Hematopoietic multipotent progenitor cell (in vitro differentiated cells): ENCODE measurements around the gene SLC39A2. TPM values are rescaled to one million over a fixed set of nuclear protein-coding genes. Genes with fewer than 3 reads are reported as not detected.
"Not testable (repeated sequence)": the region's sequence is repeated elsewhere in the genome, so short reads cannot be mapped to it uniquely, and the experiment has no call there.

Experiments used
- DNase-seq, 3 donors: peaks; one replicate each; pipeline ENCODE4 v3.0.0-alpha.2; 2011 to 2015; ENCODE audit warnings: low read depth in 2 of 3, low spot score in 2 of 3
- total RNA-seq: library from RNA; depleted of rRNA; stranded (reverse); fragments of >200 nt; gene quantifications from one replicate; pipeline ENCODE4 v1.2.3, GENCODE V29; 2012

Gene SLC39A2
- total RNA-seq, 1 donor, result not detected

DNA sequence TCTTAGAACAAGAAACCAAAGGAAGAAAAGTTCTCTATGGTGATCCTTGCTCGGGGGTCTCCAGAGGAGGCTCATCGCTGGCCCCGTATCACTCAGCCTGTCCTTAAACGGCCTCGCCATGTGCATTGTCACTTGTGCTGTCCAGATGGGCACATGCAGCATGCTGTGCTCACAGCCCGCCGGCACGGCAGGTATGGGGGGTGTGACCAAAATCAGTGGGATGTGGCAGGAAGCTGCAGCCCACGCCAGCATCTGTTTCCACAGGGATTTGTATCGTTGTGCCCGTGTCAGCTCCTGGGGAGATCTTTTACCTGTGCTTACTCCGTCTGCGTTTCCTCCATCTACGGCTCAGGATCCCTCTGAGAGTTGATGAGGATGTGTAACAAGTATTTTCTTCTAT is 2.6 kb upstream of the SLC39A2 start:
- no peak for DNase-seq

DNA sequence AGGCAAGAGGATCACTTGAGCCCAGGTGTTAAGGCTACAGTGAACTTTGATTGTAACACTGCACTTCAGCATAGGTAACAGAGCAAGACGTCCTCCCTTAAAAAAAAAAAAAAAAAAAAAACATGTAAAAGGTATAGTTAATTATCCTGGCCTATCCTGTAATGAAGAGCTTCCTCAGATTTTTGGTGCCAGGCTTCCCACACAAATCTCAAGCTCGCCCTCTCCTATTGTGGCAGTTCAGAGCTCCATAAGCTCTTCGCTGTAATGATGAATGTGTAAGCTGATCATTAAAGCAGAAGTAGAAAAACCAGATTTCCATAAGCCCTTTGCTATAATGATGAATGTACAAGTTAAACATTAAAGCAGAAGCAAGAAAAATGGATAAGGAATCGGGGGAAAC is 2.0 kb upstream of the SLC39A2 start:
- DNase-seq, result no peak

DNA sequence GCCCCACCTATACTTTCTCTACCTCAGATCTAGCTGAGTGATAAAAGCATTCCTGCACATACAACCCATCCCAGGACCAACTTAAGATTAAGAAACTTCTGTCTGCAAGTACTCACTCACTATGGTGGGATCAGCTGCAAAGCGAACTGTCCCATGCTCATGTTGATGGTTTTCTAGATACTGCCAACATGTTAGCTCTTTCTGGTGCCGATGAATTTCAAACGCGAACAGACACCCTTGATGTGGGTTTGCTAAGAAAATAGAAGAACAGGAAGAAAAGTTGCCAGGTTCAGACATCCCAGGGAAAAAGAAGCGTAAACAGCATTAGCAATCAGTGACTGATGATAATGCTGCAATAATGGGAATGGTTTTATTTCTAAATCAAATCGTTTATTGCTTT is 1.5 kb upstream of the SLC39A2 start:
- DNase-seq, result no peak

DNA sequence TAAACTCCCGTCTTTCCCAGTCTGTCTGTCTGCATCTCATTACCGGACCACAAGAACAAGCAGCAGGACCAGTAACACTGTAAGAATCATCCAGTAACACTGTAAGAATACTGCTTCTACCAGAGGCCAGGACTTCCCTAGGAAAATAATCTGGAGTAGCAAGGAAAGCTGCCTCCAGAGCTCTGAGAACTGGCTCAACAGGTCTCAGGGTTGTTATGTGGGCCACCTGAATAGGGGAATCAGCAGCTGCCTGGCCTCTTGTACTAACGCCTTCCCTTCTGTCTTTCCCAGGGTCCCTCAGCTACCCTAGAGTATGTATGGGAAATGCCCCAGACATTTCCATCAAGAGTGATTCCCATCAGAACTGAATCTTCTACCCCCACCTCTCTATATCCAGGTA is 954 bp upstream of the SLC39A2 start:
- DNase-seq, result no peak

DNA sequence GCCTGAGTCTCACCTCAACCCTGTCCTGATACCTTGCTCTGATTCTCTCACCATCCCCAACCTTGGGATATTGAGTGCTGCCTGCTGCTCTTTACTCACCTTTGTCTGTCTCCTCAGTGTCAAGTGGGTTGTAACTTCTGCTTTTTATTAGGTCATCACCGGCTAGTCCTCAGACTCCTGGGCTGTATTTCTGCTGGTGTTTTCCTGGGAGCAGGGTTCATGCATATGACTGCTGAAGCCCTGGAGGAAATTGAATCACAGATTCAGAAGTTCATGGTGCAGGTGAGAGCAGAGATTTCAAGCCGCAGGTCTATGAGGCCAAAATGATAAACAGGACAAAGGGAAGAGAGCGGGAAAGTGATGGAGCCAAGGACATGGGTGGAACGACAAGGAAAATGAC is 498 bp downstream of the SLC39A2 start:
- no peak for DNase-seq

DNA sequence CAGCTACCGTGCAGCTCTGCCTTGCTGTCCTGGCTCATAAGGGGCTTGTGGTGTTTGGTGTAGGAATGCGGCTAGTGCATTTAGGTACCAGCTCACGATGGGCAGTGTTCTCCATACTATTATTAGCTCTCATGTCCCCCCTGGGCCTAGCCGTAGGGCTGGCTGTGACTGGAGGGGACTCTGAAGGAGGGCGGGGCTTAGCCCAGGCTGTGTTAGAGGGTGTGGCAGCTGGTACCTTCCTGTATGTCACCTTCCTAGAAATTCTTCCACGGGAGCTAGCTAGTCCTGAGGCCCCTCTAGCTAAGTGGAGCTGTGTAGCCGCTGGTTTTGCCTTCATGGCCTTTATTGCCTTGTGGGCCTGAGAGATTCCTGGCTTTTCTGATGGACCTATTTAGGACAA is 2.1 kb downstream of the SLC39A2 start:
- DNase-seq, result no peak

DNA sequence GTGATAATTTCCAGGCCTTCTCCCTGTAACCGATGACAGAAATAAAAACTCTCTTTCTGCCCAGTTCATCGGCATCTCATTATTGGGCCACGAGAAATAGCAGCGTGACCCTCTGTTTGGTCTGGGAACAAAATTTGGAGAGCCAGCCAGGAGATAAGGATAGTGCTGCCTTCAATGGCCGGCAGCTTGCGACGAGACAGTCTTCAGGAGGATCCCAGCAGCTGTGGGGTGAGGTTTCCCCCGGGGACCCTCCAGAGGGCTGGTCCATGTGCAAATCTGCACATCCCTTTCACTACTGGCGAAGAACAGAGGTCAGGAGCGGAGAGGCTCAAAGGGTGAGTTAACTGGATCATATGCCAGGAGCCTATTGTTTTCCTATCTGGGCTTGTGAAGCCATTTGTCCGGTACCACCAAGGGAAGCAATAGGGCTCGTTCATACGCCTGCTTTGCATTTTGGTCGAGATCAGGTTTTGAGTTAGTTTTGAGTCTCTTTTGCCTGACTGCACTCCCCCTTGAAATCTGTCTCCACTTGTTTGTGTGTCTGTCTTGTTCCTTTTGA is 4.8 kb downstream of the SLC39A2 start:
- DNase-seq, result no peak

DNA sequence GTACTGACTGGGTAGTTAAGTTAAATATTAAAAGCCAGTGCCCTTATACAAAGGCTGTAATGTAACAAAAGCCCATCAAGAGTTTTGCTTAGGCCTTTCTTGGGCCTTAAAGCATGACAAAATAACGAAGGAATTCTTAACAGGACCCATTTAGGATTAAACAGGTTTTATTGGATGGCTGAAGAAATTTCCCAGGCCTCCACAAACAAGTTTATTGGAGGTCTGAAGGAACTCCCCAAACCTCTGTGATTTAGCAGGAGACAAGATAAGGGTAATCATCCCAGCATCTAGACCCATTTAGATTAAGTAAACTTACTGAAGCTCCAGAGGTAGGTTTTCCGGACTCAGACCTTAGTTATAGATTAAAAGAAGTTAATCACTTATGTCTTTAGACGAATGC is 10.6 kb downstream of the SLC39A2 start:
- not testable (repeated sequence) for DNase-seq

DNA sequence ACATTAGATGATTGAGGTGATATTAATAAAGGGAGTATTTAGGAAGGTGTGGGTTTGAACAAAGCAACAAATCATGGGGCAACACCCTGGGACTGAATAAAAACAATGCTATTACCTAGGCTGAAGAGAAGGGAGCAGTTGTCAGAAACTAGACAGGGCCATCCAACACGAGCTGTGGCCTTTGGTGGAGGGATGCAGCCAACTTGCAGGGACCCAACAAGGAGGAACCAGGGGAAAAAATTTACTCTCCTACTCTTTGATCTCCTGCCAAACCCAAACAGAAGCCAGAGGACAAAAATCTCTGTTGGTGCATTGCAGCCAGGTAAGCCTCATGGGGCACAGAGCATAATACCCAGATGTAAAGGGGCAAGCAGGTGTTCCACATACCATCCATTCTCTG is 12.0 kb downstream of the SLC39A2 start:
- no peak for DNase-seq

DNA sequence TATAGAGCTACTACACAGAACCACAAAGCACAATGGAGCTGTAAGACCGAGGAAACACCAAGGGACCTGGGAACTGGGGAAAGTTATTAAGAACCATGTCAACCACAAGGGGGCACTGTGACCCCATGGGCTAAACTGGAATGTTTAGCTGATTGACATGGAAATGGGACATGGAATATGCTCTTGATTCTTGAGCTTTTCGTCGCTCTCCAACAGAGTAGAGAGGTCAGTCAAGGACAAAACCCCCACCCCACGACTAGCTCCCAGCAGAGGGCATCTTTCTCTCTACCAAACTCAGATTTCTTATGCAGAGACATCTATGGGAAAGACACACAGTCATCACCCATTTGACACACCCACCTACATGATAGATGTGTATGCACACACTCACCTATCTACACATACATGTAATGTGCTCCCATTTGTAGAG is 15.7 kb downstream of the SLC39A2 start:
- DNase-seq, result peak; percentile 73 to 90 (median 76)

DNA sequence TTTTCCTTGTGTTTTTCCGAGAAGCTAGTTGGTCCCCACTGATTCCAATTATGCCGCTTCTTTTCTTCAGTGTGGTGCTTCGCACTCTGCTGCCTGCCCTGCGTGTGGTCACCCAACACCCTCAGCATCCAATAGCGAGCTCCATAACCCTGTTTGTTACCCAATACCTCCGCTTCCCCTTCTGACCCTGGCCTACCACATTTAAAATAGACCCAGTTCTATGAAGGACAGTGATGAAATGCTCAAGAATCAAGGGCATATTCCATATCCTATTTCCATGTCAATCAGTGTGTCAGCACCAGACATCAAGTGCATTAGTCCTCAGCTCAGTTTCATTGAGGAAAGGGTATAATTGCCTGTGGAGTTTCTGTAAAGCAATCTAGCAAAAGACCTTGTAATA is 16.2 kb downstream of the SLC39A2 start:
- no peak for DNase-seq

DNA sequence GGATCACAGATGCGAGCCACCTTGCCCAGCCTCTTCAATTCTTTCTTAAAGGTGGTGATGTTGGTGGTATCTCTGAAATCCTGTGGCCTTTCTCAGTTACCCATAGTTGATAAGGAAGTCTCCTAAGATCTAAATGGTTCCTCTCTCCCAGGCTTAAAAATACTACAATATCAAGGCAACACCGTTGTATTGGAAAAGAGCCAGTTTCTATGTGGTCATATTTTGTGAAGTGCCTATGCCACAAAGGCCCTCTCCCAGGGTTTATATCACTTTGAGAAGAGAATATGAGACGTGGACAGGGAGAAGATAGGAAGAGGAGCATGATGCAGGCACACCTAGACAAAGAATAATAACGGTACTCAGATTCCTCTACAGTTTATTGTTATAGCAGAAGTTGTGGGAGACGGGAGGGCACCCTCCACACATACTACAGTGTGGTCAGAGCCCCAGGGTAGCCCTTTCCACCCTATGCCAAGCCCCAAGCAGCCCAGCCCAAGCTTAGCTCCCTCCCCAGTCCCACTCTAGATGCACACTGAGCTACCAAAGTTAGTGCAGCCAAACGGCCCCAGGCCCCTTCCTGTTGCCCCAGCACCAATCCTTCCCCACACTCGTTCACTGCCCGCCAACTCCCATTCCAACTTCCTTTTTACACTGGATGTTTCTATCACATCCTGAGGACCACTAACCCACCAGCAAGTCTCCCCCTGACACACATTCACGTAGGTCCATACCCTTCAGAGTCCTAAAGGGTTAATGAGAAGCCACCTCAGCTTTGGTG is 17.5 kb downstream of the SLC39A2 start:
- DNase-seq, result no peak

DNA sequence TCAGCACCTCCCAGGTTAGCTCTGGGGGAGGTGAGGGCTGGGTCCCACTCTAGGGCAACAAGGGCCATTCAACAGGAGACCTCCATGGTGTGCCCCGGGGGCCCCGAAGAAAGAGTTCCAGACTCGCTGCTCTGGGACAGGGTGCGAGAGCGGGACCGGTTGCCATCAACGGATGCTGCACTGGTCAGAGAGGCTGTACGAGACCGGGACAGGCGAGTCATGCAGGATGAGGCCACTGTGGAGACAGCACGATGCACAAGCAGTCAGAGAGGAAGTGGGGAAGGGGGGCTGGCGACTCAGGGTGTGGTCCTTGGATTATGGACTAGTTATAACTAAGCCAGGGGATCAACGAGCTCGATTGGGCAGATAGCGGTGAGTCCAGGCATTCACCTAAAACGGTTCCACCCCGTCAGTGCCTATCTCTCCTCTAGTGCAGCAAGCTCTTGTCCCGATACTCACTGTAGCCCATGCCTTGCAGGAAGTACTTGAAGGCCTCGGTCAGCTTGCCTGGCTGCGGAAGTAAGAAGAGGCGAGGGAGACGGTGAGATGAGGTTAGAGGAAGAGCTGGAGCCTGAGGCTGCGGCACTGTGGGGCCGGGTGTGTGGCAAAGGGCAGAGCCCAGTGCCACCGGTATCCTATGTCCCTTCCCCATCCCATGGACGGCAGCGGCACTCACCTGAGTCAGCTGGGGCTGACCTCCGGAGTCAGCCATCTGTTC is 18.6 kb downstream of the SLC39A2 start:
- no peak for DNase-seq

DNA sequence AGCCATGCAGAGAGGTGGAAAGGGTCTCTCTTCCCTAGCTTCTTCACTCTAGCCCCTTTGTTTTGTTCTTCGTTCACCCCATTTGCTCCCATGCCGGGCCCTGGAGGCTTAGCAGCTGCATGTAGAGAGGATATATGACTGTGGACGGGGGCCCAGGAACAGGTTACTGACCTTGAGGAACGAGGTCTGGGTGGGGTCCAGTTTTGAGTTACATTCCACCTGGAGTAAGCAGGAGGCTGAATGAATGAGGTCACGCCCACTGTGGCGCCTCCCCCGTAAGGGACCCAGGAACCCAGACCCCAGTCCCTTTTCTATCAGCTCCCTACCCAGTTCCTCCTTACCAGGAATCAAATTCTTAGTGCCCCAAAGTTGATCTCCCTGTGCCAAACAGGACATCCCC is 19.2 kb downstream of the SLC39A2 start:
- DNase-seq, result no peak

DNA sequence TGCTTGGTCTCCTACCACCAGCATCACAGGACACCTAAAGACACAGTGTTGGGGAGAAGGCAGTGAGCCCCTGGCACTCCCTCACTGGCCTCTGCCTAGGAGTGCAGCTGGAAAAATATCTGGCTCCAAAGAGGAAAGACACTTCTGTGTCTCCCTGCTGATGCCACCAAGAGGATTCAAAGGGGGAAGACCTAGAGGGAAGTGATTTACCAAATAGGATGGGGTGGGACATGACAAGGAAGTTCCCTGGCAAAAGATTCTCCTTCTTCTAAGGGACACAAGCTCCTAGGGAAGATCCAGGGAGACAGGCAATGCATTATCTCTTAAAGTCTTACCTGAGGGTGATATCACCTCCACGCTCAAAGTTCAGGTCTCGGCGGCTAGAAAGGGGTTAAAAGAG is 19.7 kb downstream of the SLC39A2 start:
- DNase-seq, result no peak

DNA sequence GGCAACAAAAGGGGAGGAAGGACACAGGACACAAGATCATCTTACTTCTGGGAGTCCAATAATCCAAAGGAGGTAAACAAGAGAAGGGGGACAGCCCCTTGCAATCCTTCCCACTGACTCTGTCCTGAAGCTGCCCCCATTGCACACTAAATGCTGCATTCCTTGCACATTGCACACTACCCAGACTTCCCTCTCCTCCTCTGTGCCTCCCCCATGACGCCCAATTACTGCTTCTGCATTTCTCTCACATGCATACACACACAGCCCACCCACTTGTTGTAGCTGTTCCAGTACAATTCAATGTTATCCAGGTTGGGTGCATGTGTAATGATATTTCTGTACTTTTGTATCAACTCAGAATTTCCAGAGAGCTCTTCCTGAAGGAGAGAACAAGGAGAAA is 20.3 kb downstream of the SLC39A2 start:
- DNase-seq, result no peak

DNA sequence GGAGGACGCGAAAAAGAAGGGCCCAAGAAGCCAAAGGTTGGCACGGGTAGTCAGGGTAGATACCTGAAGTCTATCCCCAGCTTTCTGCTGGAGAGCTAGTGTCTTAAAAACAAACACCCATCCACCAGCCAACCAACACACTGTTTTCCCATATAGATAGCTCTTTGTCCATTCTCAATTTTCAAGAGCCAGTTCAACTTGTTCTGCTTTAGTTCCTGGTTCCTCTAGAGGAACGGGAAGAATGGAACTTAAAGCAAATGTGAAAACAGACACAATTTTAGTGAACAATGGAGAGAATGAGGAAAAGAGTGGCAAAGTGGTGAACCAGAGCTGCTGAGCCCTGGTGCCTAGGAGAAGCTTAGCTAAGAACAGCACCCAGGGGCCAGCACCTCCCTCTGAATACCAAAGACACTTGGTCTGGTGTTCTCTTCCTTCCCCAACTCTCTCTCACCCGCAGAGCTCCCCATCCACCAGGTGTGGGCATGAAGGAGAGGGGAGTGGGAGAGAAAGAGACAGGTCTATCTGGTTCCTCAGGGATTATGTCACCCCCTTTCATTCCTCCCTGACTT is 22.0 kb downstream of the SLC39A2 start:
- no peak for DNase-seq

DNA sequence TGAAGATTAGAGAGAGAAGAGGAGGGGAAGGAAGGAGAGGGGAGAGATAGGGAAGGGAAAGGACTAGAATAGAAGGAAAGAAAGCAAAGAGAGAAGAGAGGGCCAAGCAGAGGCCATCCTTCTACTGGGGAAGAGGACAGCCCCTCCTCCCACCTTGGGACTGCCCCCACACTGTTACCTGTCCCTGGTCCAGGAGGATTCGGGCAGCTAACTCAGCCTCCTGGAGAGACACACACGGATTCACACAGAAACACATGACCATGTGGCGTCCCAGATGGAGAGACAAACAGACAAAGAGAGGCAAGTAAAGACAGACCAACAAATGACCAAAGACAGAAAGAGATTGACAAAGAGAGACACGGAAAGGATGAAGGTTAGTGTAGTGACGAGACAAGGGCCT is 23.6 kb downstream of the SLC39A2 start:
- no peak for DNase-seq

DNA sequence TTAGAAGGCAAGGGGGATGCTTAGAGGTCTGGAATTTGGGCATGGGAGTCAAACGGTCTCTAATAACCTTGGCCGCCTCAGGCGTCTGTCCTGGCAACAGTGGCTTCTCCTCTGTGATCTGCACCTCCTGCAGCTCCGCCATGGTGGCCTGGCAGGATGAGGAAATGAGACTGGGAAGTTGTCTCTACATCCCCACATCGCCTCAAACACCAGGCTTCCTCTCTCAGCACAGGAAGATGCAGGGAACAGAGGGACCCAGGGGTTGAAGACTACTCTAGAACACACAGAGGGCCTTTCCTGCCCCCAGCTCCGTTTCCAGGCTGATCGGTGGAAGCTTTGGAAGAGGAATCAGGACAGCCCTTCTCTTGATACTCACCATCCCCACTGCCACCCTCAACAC is 24.1 kb downstream of the SLC39A2 start:
- no peak for DNase-seq

DNA sequence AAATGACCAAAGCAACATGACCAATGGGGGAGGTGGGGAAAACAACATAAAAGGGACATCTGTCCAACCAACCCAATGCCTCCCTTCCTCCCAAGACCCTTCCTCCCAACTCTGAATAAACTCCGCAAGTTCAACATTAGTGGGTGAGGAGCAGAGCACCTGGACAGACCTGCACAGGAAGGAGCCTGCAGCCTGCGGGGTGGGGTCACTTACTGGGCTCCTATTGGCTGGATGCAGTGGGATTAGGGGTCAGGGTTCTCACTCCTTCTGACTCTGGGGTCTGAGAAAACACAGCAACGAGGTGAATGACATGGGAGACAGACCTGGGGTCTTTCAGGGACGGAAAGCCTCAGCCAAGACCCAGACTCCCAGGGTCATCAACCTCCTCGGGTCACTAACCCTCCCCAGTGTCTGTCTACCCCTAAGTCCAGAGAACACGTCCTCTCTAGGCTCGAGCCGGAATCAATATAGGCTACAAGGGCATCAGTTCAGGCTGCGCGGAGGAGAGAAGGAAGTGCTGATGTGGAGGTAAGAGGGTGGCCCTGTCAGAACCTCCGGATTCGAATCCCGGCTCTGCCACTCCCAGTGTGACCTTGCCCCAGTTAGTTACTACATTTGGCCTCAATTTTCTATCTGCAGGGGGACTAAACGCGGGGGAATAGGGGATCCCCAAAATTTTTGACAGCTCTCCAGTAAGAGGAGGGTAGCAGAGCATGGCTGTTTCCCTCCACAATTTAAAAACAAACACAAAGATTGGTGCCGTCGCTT is 24.9 kb downstream of the SLC39A2 start:
- no peak for DNase-seq
